HepG2 (cell line): Measurements from ENCODE around the gene GRIN3B. TPM values are rescaled to one million over a fixed set of nuclear protein-coding genes. Genes with fewer than 3 reads are reported as not detected.

ENCODE experiments used
- ARNT ChIP-seq: fragments of 450-650 bp; IDR thresholded peaks from 2 replicates; pipeline ENCODE4 v1.6.1; 2017
- CREB3 ChIP-seq: sonication (generic); formaldehyde crosslinking; IDR thresholded peaks from 2 replicates; pipeline ENCODE4 v1.5.0; 2020; ENCODE audit warnings: missing genetic modification reagents
- FOSL1 ChIP-seq: sonication (generic); formaldehyde crosslinking; IDR thresholded peaks from 2 replicates; pipeline ENCODE4 v1.9.0; 2021; ENCODE audit warnings: missing genetic modification reagents, borderline replicate concordance
- JUNB ChIP-seq: sonication (generic); formaldehyde crosslinking; IDR thresholded peaks from 2 replicates; pipeline ENCODE4 v1.8.0; 2022; ENCODE audit warnings: missing genetic modification reagents, mild to moderate bottlenecking, borderline replicate concordance
- MTA3 ChIP-seq: sonication (generic); formaldehyde crosslinking; IDR thresholded peaks from 2 replicates; pipeline ENCODE4 v1.4.0; 2020; ENCODE audit warnings: missing genetic modification reagents
- SMYD3 ChIP-seq: sonication (generic); formaldehyde crosslinking; IDR thresholded peaks from 2 replicates; pipeline ENCODE4 v1.8.1; 2023; ENCODE audit warnings: mild to moderate bottlenecking, missing genetic modification reagents
- TMF1 ChIP-seq: sonication (generic); formaldehyde crosslinking; IDR thresholded peaks from 2 replicates; pipeline ENCODE4 v1.8.1; 2022; ENCODE audit warnings: low read depth, missing genetic modification reagents
- ZBTB14 ChIP-seq: sonication (generic); formaldehyde crosslinking; IDR thresholded peaks from 2 replicates; pipeline ENCODE4 v1.4.0; 2020; ENCODE audit warnings: missing genetic modification reagents
- ZBTB20 ChIP-seq: sonication (generic); formaldehyde crosslinking; IDR thresholded peaks from 2 replicates; pipeline ENCODE4 v1.8.1; 2023; ENCODE audit warnings: missing genetic modification reagents, low read depth, mild to moderate bottlenecking, borderline replicate concordance
- ZMYM4 ChIP-seq: sonication (generic); formaldehyde crosslinking; IDR thresholded peaks from 2 replicates; pipeline ENCODE4 v1.8.1; 2023; ENCODE audit warnings: mild to moderate bottlenecking, missing genetic modification reagents
- polyA plus RNA-seq, 8 experiments: library from polyadenylated mRNA; depleted of rRNA in 3 of 8; stranded (reverse) in 7 of 8; unstranded in 1 of 8; fragments of >200 nt; fragmentation: Illumina TruSeq in 4 of 8; extraction: Trizol in 4 of 8; gene quantifications; 2 replicates each; pipeline versions ENCODE4 v1.2.1 to v1.2.3, GENCODE V29; 2011 to 2016; ENCODE audit warnings: low read depth in 4 of 8, missing spikeins in 1 of 8, mixed read lengths in 1 of 8; ENCODE audit not compliant: insufficient read depth in 1 of 8
- total RNA-seq, 5 experiments: library from RNA; depleted of rRNA; stranded (reverse); fragments of >200 nt; fragmentation: Illumina TruSeq; extraction: Trizol; gene quantifications; 2 replicates each; pipeline ENCODE4 v1.2.3, GENCODE V29; 2016; ENCODE audit warnings: low read depth in 1 of 5
- TF ChIP-seq, protein P1 (sequence below): IDR thresholded peaks from 2 replicates; pipeline ENCODE4 v1.6.1; 2016; ENCODE audit warnings: missing biosample characterization, missing genetic modification reagents, low read depth
- TF ChIP-seq, protein P2 (sequence below): sonication (generic); formaldehyde crosslinking; IDR thresholded peaks from 2 replicates; pipeline ENCODE4 v1.8.0; 2022; ENCODE audit warnings: mild to moderate bottlenecking, missing genetic modification reagents, moderate library complexity
- TF ChIP-seq, protein P3 (sequence below): sonication (generic); formaldehyde crosslinking; IDR thresholded peaks from 2 replicates; pipeline ENCODE4 v1.5.1; 2020; ENCODE audit warnings: mild to moderate bottlenecking, missing genetic modification reagents
- TF ChIP-seq, protein P4 (sequence below): sonication (generic); formaldehyde crosslinking; IDR thresholded peaks from 2 replicates; pipeline ENCODE4 v1.4.0; 2020; ENCODE audit warnings: missing genetic modification reagents

Gene GRIN3B
- total and polyA plus RNA-seq, 2 of the 13 experiments (the other 11 are each of a cell fraction or from before 2014, with no cell fraction given): 0.07 to 0.20 TPM

- TF ChIP-seq, protein P1, sequence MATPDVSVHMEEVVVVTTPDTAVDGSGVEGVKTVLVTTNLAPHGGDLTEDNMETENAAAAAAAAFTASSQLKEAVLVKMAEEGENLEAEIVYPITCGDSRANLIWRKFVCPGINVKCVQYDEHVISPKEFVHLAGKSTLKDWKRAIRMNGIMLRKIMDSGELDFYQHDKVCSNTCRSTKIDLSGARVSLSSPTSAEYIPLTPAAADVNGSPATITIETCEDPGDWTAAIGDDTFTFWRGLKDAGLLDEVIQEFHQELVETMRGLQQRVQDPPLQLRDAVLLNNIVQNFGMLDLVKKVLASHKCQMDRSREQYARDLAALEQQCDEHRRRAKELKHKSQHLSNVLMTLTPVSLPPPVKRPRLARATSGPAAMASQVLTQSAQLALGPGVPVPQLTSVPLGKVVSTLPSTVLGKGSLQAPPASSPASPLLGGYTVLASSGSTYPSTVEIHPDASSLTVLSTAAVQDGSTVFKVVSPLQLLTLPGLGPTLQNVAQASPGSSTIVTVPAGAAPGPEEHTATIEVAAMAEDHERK (CRISPR knock-in tag): no peak
- TF ChIP-seq, protein P2, sequence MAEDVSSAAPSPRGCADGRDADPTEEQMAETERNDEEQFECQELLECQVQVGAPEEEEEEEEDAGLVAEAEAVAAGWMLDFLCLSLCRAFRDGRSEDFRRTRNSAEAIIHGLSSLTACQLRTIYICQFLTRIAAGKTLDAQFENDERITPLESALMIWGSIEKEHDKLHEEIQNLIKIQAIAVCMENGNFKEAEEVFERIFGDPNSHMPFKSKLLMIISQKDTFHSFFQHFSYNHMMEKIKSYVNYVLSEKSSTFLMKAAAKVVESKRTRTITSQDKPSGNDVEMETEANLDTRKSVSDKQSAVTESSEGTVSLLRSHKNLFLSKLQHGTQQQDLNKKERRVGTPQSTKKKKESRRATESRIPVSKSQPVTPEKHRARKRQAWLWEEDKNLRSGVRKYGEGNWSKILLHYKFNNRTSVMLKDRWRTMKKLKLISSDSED: no peak
- no peak for TF ChIP-seq TMF1 (CRISPR knock-in tag)
- TF ChIP-seq SMYD3 (CRISPR knock-in tag): no peak
- TF ChIP-seq, protein P3, sequence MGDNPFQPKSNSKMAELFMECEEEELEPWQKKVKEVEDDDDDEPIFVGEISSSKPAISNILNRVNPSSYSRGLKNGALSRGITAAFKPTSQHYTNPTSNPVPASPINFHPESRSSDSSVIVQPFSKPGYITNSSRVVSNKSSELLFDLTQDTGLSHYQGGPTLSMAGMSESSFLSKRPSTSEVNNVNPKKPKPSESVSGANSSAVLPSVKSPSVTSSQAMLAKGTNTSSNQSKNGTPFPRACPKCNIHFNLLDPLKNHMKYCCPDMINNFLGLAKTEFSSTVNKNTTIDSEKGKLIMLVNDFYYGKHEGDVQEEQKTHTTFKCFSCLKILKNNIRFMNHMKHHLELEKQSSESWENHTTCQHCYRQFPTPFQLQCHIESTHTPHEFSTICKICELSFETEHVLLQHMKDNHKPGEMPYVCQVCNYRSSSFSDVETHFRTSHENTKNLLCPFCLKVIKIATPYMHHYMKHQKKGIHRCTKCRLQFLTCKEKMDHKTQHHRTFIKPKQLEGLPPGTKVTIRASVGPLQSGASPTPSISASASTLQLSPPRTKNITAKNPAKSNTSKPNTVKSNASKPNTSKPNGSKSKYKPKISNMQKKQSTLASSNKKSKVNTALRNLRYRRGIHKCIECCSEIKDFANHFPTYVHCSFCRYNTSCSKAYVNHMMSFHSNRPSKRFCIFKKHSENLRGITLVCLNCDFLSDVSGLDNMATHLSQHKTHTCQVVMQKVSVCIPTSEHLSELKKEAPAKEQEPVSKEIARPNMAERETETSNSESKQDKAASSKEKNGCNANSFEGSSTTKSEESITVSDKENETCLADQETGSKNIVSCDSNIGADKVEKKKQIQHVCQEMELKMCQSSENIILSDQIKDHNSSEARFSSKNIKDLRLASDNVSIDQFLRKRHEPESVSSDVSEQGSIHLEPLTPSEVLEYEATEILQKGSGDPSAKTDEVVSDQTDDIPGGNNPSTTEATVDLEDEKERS (CRISPR knock-in tag): no peak
- TF ChIP-seq, protein P4, sequence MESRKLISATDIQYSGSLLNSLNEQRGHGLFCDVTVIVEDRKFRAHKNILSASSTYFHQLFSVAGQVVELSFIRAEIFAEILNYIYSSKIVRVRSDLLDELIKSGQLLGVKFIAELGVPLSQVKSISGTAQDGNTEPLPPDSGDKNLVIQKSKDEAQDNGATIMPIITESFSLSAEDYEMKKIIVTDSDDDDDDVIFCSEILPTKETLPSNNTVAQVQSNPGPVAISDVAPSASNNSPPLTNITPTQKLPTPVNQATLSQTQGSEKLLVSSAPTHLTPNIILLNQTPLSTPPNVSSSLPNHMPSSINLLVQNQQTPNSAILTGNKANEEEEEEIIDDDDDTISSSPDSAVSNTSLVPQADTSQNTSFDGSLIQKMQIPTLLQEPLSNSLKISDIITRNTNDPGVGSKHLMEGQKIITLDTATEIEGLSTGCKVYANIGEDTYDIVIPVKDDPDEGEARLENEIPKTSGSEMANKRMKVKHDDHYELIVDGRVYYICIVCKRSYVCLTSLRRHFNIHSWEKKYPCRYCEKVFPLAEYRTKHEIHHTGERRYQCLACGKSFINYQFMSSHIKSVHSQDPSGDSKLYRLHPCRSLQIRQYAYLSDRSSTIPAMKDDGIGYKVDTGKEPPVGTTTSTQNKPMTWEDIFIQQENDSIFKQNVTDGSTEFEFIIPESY (CRISPR knock-in tag): no peak; the same call in 1 of the 2 replicates
- TF ChIP-seq ZBTB20 (CRISPR knock-in tag): no peak
- no peak for TF ChIP-seq FOSL1
- TF ChIP-seq MTA3 (CRISPR knock-in tag): no peak
- no peak for TF ChIP-seq CREB3 (CRISPR knock-in tag)
- TF ChIP-seq JUNB (CRISPR knock-in tag): no peak
- peak; percentile 44; the same call in 1 of the 2 replicates for TF ChIP-seq ZMYM4
- TF ChIP-seq ARNT: no peak
- TF ChIP-seq ZBTB14 (CRISPR knock-in tag): peak; percentile 48; the same call in 1 of the 2 replicates
Observed at GRCh38 chr19:1039646-1040475, 39.6 kb downstream of the GRIN3B start, which contains the start of gene ABCA7 (continued).
